ENCODE measurements around the gene FBN2. TPM values are rescaled to one million over a fixed set of nuclear protein-coding genes. Genes with fewer than 3 reads are reported as not detected.

The FBN2 gene
- total RNA-seq, 1 experiment from 2014 or later = 0.31 TPM

GRCh38 chr5:128376577-128376976, 161.5 kb downstream of the FBN2 start:
- Mint-ChIP-seq H3K27ac (ENCODE audit: unreplicated experiment) (no peak overlapping the region), H3K4me1 (ENCODE audit: low read depth, unreplicated experiment) (no peaks in the 10 kb centered on the region), H3K4me3 (ENCODE audit: low read depth, unreplicated experiment) (no peak overlapping the region), H3K36me3 (ENCODE audit: insufficient read depth, unreplicated experiment) (no peaks in the 10 kb centered on the region), H3K9me3 (ENCODE audit: low read depth, unreplicated experiment) (no peaks in the 10 kb centered on the region), H3K27me3 (ENCODE audit: unreplicated experiment) (no peaks in the 10 kb centered on the region)
- no peak for TF ChIP-seq CTCF (IDR thresholded peaks at IDR 0.05; ENCODE audit: unreplicated experiment)
- CTCF ChIA-PET = no interaction called here
- no TSS peak for BruUV-seq (replicated peaks)
- DNase-seq = no peak
- intact Hi-C loops (cut with micrococcal nuclease; ENCODE audit: unreplicated experiment) = no loop called here

DNA sequence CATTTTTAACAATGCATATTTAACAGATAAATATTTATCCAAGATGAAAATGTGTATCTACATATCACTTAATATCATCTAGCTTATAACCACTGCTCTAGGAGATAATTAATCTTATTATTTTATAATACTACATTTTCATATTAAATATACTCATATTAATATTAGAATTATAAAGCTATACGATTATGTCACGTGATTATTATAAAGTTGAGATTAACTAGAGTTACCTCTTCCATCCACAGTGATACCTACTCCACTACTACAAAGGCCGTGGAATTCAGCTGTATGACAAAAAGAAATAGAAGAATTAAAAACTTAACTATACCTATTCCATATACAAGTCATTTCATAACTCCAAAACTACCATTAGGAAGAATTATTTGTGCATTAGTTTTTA, 171.9 kb downstream of the FBN2 start:
- DNase-seq = no peak
- no TSS peak for BruUV-seq (replicated peaks)
- Mint-ChIP-seq H3K27ac (ENCODE audit: unreplicated experiment) (no peak overlapping the region), H3K4me3 (ENCODE audit: low read depth, unreplicated experiment) (no peak overlapping the region), H3K27me3 (ENCODE audit: unreplicated experiment) (no peaks in the 10 kb centered on the region), H3K9me3 (ENCODE audit: low read depth, unreplicated experiment) (no peaks in the 10 kb centered on the region), H3K4me1 (ENCODE audit: low read depth, unreplicated experiment) (no peaks in the 10 kb centered on the region), H3K36me3 (ENCODE audit: insufficient read depth, unreplicated experiment) (no peaks in the 10 kb centered on the region)
- TF ChIP-seq CTCF (IDR thresholded peaks at IDR 0.05; ENCODE audit: unreplicated experiment) = no peak
- CTCF ChIA-PET = no interaction called here
- intact Hi-C loops (cut with micrococcal nuclease; ENCODE audit: unreplicated experiment) = no loop called here

DNA sequence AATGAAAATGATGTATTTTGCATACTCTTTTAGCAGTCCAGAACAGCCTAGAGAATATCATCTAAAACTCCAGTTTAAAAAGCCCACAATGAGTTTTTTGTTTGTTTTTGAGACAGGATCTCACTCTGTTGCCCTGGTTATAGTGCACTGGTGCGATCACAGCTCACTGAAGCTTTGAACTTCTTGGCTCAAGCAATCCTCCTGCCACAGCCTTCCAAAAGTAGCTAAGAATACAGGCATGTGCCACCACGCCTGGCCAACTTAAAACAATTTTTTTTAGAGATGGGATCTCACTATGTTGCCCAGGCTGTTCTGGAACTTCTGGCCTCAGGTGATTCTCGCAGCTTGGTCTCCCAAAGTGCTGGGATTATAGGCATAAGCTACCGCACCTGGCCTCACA, 175.7 kb downstream of the FBN2 start:
- no peaks in the 10 kb centered on the region for H3K36me3 Mint-ChIP-seq (ENCODE audit: insufficient read depth, unreplicated experiment)

GRCh38 chr5:128358826-128359225, 179.2 kb downstream of the FBN2 start:
- H3K27ac Mint-ChIP-seq (ENCODE audit: unreplicated experiment) = no peak overlapping the region
- no peak for TF ChIP-seq CTCF (IDR thresholded peaks at IDR 0.05; ENCODE audit: unreplicated experiment)
- CTCF ChIA-PET = no interaction called here
- H3K9me3 Mint-ChIP-seq (ENCODE audit: low read depth, unreplicated experiment) = no peaks in the 10 kb centered on the region
- BruUV-seq (replicated peaks) = no TSS peak
- DNase-seq = no peak
- intact Hi-C loops (cut with micrococcal nuclease; ENCODE audit: unreplicated experiment) = no loop called here
- H3K36me3 Mint-ChIP-seq (ENCODE audit: insufficient read depth, unreplicated experiment) = no peaks in the 10 kb centered on the region
- H3K4me3 Mint-ChIP-seq (ENCODE audit: low read depth, unreplicated experiment) = no peak overlapping the region
- no peaks in the 10 kb centered on the region for H3K27me3 Mint-ChIP-seq (ENCODE audit: unreplicated experiment)
- H3K4me1 Mint-ChIP-seq (ENCODE audit: low read depth, unreplicated experiment) = no peaks in the 10 kb centered on the region

More for the DNA sequence above, 175.7 kb downstream of the FBN2 start:
- DNase-seq = no peak
- TF ChIP-seq CTCF (IDR thresholded peaks at IDR 0.05; ENCODE audit: unreplicated experiment) = no peak
- Mint-ChIP-seq H3K4me1 (ENCODE audit: low read depth, unreplicated experiment) (no peaks in the 10 kb centered on the region), H3K4me3 (ENCODE audit: low read depth, unreplicated experiment) (no peak overlapping the region), H3K27ac (ENCODE audit: unreplicated experiment) (no peak overlapping the region), H3K9me3 (ENCODE audit: low read depth, unreplicated experiment) (no peaks in the 10 kb centered on the region), H3K27me3 (ENCODE audit: unreplicated experiment) (no peaks in the 10 kb centered on the region)
- no TSS peak for BruUV-seq (replicated peaks)
- intact Hi-C loops (cut with micrococcal nuclease; ENCODE audit: unreplicated experiment) = no loop called here
- CTCF ChIA-PET = no interaction called here

DNA sequence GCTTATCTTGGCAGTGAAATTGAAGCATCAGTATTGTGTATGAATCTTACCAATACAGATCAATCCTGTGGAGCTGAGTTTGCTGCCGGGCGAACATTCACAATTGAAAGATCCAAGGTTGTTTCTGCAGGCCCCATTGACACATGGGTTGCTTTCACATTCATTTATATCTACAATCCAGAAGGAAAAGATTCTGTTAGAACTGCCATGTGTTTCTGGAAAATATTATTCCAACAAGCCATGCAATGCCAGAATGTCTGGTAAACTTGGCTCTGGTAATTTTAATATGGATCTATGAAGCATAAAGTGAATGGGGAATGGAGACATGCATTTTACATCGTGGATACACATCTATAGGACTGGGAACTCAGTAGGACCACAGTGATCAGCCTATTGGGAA, 180.8 kb downstream of the FBN2 start:
- no peak for TF ChIP-seq CTCF (IDR thresholded peaks at IDR 0.05; ENCODE audit: unreplicated experiment)
- no peak for DNase-seq
- H3K4me3 Mint-ChIP-seq (ENCODE audit: low read depth, unreplicated experiment) = no peak overlapping the region
- H3K27ac Mint-ChIP-seq (ENCODE audit: unreplicated experiment) = no peak overlapping the region
- BruUV-seq (replicated peaks) = no TSS peak
- no peaks in the 10 kb centered on the region for H3K36me3 Mint-ChIP-seq (ENCODE audit: insufficient read depth, unreplicated experiment)
- CTCF ChIA-PET = no interaction called here
- intact Hi-C loops (cut with micrococcal nuclease; ENCODE audit: unreplicated experiment) = no loop called here
- no peaks in the 10 kb centered on the region for H3K27me3 Mint-ChIP-seq (ENCODE audit: unreplicated experiment)
- no peaks in the 10 kb centered on the region for H3K4me1 Mint-ChIP-seq (ENCODE audit: low read depth, unreplicated experiment)
- no peaks in the 10 kb centered on the region for H3K9me3 Mint-ChIP-seq (ENCODE audit: low read depth, unreplicated experiment)
